ENCODE data around the gene FBXL14.

The FBXL14 gene

DNA sequence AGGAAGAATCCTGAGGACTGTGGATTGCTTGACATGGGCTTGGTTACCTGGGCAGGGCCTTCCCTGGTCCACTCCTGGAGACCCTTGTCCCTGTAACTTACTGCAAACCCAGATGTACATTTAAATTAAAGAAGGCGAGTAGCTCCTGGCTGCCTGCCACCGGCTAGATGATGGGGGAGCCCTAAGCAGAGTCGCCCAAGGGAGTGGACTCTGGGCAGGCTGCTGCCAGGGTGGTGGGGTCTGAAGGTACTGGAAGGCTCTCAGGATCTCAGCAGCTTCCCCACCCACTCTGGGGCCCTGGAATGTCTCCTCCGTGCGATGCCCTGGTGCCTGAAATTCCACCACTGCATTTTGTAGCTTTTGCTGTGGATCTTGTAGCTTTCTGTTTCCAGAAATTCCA, 74.7 kb downstream of the FBXL14 start:
- no peak for DNase-seq (ENCODE audit: low spot score)
- in situ Hi-C loops (cut with MboI; ENCODE audit: low sequenced_read_pairs, unreplicated experiment) = no loop called here
- TF ChIP-seq, protein P1, sequence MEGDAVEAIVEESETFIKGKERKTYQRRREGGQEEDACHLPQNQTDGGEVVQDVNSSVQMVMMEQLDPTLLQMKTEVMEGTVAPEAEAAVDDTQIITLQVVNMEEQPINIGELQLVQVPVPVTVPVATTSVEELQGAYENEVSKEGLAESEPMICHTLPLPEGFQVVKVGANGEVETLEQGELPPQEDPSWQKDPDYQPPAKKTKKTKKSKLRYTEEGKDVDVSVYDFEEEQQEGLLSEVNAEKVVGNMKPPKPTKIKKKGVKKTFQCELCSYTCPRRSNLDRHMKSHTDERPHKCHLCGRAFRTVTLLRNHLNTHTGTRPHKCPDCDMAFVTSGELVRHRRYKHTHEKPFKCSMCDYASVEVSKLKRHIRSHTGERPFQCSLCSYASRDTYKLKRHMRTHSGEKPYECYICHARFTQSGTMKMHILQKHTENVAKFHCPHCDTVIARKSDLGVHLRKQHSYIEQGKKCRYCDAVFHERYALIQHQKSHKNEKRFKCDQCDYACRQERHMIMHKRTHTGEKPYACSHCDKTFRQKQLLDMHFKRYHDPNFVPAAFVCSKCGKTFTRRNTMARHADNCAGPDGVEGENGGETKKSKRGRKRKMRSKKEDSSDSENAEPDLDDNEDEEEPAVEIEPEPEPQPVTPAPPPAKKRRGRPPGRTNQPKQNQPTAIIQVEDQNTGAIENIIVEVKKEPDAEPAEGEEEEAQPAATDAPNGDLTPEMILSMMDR (IDR thresholded peaks at IDR 0.05; ENCODE audit: borderline replicate concordance, control extremely low read depth, extremely low read depth, insufficient read depth, missing control alignments) = no peak

DNA sequence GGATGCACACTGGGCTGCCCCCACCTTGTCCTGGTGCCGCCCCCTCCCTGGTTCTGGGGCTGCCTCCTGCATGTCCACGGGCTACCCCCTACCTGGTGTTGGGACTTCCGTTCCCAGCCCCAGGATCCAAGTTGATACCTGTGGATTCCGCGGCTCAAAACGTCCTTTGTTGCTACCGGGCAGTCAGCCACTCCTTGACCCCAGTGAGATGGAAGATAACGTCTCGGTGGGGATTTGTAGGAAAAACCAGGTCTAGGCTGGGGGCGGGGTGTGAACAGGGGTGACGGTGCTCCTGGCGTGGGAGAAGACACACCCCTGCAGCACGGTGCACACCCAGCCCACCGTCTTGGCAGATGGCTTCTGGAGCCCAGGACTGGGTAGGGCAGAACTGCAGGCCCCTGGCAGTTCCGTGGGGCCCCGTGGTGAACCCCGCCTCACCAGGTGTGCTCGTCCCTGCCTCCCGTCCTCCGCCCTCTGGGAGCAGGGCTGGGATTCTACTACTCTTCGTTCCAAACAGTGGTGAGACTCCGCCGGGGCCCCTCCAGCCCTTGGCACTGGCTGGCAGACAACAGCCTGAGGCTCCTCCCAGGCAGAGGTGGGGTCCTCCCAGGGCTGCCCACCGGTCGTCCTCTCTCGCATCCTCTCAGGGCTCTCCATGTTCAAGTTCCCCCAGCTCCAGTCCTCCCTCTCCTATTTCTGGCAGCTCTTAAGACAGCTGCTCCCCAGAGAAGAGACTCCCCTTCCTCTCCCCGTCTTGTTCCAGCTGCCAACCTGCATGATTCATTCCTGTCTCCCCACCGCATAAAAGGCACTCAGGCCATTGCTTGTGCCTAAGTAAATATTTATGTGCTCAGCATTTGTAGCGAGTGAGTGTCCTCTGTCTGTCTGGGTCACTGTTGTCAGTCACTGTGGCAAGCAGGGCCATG, 75.5 kb downstream of the FBXL14 start:
- in situ Hi-C loops (cut with MboI; ENCODE audit: low sequenced_read_pairs, unreplicated experiment) = no loop called here
- TF ChIP-seq, protein P1 (IDR thresholded peaks at IDR 0.05; ENCODE audit: borderline replicate concordance, control extremely low read depth, extremely low read depth, insufficient read depth, missing control alignments) = no peak
- no peak for DNase-seq (ENCODE audit: low spot score)

DNA sequence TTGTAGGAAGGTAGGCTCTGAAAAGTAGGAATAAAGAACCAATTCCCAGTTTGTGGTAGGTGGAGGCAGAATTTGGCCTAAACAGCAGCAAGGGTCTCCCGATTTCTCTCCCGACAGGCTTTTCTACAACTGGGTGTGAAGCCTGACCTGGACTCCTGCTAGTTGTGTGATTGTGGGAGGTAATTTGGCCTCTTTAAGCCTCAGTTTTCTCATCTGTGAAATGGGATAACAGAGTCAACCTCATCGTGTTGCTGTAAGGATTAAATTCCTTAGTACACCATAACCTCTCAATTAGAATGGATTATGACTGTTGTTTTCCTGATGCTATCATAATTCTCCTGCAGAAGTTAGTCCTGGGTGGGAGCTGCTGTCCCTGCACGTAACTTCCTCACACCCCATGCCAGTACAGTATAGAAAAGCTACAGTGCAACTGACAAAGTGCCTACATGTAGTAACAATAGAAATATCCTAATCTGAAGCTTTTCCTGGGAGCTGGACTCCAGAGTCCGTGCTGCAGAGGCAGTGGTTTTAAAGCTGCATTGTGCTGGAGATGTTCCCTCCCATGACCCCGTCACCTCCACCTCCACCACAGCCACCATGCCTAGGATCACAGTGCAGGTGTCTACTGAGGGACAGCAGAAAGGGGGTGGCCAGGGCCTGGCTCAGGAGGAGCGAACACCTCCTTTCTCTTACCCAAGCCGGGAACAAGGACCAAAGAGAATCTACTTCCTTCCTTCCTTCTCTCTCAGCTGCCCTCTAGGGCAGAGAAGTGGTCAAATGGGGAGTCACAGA, 76.5 kb downstream of the FBXL14 start:
- DNase-seq (ENCODE audit: low spot score) = no peak
- in situ Hi-C loops (cut with MboI; ENCODE audit: low sequenced_read_pairs, unreplicated experiment) = no loop called here
- TF ChIP-seq, protein P1 (IDR thresholded peaks at IDR 0.05; ENCODE audit: borderline replicate concordance, control extremely low read depth, extremely low read depth, insufficient read depth, missing control alignments) = no peak

DNA sequence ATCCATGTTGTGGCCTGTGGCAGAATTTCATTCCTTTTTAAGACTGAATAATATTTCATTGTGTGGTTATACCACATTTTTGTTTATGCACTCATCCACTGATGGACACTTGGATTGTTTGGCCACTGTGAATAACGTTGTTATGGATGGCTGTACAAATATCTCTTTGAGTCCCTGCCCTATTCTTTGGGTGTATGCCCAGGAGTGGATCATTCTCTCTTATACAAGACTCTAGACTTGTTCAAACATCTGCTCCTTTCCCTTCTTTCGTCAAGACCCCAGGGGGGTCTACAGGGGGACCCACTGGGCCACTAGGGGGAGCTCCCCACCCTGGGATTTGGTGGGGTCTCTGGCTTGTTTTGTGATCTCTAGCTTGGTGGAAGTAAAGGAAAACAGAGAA, 77.4 kb downstream of the FBXL14 start:
- in situ Hi-C loops (cut with MboI; ENCODE audit: low sequenced_read_pairs, unreplicated experiment) = no loop called here
- DNase-seq (ENCODE audit: low spot score) = no peak
- TF ChIP-seq, protein P1 (IDR thresholded peaks at IDR 0.05; ENCODE audit: borderline replicate concordance, control extremely low read depth, extremely low read depth, insufficient read depth, missing control alignments) = peak; percentile 52

Data from GM13976 (cell line).